NCI-H82 treated with DMSO at 0.1 percent for 48 hours (cell line): ENCODE data around the gene RAPSN.

Experiments
- DNase-seq: peaks from one replicate; lab custom pipeline; 2025; ENCODE audit not compliant: unreplicated experiment; lab: John Stamatoyannopoulos, UW

The RAPSN gene

DNA sequence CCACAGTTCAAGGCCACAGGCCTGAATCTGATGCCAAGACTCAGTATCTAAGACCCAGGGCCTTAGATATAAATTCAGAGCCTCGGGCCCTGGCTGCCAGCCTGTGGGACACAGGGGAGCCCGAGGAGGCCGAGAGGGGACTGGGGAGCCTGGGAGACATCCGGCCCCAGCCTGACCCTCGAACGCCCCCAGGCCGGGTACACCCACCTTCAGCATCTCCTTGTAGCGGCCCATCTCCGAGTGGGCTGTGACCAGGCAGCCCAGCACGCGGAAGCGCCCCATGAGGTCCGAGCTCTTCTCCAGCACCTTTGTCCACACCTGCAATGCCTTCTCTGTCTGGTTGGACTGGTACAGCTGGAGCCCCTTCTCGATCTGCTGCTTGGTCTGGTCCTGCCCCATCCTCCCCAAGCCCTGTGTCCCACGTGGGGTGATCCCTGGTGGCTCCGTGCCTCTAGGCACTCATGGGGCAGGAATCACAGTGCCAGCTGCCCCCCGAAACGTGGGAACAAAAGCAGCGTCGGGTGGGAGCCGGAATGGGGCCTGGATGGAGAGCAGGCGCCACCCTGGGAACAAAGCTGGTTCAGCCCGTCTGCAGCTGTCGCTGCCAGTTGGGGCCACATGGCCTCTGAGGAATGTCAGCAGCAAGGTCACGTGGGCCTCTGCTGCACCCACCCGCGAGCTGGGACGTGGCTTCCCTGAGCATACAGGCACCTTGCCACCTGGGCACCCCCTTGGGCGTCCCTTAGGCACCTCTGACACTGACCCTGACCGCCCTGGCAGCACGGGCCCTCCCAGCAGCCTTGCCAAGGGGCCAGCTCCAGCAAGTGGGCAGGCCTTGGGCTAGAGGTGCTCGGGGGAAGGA, at the start of gene RAPSN:
RAPSN (minus strand) TSS at position 571 of the 862 bp plus-strand sequence; CDS start at position 399, 172 bp downstream.
- no peak for DNase-seq

DNA sequence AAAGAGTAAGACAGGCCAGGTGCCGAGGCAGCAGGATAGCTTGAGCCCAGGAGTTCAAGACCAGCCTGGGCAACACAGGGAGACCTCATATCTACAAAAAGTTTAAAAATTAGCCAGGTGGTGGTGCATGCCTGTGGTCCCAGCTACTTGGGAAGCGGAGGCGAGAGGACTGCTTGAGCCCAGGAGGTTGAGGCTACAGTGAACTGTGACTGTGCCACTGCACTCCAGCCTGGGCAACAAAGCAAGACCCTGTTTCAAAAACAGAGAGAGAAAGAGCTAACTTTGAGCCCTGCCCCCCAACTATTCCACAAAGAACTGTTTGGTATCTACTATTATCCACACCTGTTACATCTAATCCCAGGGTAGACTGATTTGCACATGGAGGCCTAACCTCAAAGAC, 49.2 kb upstream of the RAPSN start:
- DNase-seq: no peak

GRCh38 chr11:47496808-47497207, 47.9 kb upstream of the RAPSN start:
- DNase-seq: no peak

DNA sequence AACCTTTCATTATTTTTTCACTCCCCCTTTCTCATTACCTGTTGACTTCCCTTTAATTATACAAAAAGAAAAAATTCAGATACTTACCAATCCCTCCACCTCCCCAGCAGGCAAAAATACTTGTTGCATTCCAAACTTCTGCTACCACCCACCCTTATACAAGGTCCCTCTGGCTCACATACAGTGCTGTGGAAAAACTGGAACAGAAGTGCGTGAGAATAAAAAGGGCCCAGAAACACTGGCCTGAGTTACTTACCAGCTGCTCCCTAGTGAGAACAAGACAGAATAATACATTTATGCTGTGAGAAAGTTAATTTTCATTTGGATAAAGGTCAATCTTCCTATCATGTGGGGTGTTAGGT, 46.9 kb upstream of the RAPSN start:
- no peak for DNase-seq

- no peak for DNase-seq
Measured at GRCh38 chr11:47495011-47495855, 46.3 kb upstream of the RAPSN start.

- DNase-seq: no peak
Measured at GRCh38 chr11:47489395-47489755, 40.4 kb upstream of the RAPSN start.

GRCh38 chr11:47488674-47489394, 39.9 kb upstream of the RAPSN start:
- no peak for DNase-seq

- DNase-seq: no peak
Measured at GRCh38 chr11:47488111-47488510, 39.2 kb upstream of the RAPSN start.

GRCh38 chr11:47487421-47487820, 38.5 kb upstream of the RAPSN start:
- DNase-seq: no peak

GRCh38 chr11:47485107-47485506, 36.2 kb upstream of the RAPSN start:
- no peak for DNase-seq

GRCh38 chr11:47483457-47483856, 34.5 kb upstream of the RAPSN start:
- no peak for DNase-seq

DNA sequence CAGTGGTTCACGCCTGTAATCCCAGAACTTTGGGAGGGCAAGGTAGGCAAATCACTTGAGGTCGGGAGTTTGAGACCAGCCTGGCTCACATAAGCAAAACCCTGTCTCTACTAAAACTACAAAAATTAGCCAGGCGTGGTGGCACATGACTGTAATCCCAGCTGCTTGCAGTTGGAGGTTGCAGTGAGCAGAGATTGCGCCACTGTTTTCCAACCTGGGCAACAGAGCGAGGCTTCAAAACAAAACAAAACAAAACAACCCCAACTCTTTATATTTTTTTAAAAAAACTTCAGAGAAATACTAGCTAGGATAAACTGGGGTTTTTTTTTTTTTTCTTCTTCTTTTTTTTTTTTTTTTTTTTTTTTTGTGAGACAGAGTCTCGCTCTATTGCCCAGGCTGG, 31.8 kb upstream of the RAPSN start:
- DNase-seq: no peak

DNA sequence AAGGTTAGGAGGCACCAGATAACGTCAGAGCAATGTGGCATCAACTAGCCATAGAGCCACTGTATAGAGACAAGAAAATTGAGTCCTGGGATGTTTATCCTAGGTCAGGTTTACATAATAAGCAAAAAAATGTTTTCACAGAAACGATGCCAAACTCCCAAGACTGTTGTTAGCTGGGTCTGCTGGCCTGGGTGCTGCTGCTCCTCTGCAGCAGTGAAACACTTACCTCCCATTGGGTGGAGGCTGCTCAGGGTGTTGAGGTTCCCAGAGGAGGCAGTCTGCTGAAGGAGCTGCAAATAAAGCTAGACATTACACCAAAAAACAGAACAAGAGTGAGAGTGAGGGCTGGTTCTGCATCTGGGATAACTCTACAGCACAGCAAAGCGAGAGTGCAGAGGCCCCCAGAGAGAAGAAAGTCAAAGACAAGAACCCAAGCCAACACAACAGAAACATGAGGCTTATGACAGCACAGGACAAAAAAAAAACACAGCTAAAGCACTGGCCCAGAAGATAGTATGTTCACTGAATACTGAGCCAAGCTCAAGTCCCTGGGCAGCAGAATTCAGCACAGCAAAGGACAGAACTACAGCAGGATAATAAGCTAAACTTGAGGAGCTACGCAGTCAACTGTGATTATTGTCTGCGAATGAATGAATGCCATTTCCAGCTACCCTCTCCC, 29.9 kb upstream of the RAPSN start:
- no peak for DNase-seq

- DNase-seq: no peak
Measured at GRCh38 chr11:47477753-47478152, 28.8 kb upstream of the RAPSN start.

DNA sequence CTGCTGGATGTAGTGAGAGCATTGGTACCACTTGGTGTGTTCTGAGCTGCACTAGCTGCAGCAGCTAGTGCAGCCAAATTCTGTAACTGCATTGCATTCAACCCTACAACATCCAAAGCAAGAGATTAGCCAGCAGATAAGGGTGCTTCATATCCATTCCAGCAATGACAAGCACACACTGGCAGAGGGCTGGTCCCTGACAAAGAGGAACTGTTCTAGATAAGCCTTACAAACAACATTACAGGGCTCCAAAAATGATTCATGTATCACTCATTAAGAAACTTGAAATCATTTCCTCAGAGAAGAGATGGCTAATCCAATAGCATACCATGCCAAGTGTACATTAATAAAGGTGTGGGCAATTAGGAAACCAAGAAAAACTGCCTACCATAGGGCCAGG, 28.4 kb upstream of the RAPSN start:
- DNase-seq: no peak

DNA sequence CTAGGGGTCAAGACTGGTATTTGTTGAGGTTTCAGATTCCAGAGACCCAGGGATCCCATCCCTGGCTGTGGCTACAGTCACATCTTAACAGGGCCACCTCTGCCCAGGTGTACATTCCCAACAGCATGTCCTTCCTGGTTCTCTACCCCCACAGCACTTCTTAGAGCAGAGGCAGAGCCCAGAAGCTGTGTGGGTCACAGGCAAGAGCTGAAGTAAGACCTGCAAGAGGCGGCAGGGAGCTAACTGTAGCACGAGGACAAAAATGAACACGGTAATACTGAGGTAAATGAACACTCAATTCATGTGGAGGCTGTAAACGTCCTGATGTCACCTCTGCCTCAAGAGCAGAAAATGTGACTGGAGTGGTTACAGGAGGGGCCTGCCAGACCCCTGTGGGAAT, 21.7 kb upstream of the RAPSN start:
- DNase-seq: no peak

GRCh38 chr11:47469361-47470179, 20.6 kb upstream of the RAPSN start:
- no peak for DNase-seq

DNA sequence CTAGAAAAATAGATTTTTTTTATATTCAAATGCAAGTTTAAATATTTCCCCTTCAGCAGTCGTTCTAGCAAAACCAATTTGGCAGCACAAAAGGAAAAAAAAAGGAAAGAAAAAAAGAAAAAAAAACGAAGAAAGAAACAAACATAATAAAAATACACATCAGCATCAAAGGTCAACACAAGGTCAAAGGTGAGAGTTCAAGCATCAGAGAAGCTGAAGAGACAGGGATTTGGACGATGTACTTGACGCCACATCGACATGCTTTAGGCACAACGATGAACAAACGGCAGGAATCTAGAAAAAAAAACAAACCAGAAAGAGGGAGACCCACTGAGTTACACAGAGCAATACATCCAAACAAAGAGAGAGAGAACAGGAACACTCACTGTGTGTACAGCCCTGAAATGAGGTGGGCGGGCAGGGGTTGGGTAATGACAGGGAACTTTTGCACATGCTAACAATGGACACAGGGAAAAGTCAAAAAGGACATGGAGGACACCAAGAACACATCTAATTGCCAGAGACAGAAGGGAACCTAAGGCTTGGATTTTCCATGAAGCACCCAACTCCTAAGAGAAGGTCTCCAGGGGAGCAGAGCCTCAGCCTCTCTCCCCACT, 19.8 kb upstream of the RAPSN start:
- DNase-seq: no peak

DNA sequence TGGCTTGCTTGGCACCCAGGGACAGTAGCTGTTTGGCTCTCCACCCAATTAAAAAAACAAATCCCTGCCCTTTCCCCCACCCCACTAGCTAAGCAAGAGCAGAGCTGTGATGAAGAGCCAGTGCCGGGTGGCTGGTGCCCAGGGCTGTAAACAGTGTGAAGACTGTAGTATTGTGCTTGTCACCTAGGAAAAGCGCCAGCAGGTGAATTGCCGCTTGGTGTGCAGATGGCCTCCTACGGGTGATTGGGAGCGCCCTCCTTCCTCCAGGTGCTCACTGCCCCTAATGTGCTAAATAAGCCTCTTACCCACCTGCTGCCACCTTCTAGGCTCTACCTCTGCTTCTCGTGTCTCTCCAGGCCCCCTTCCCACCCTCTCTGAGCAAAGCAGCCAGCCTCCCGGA, 18.4 kb upstream of the RAPSN start:
- DNase-seq: peak; percentile 3
